GM13976 (cell line): Measurements from ENCODE around the gene LINC01488.

Source experiments
- DNase-seq: peaks from one replicate; pipeline ENCODE4 v3.0.0; 2012; ENCODE audit warnings: low spot score
- in situ Hi-C: fragments of 300-500 bp; cut with MboI; formaldehyde crosslinking; loops from one replicate; pipeline ENCODE4 v1.12.0; 2022; ENCODE audit warnings: low sequenced_read_pairs, mixed read lengths, inconsistent platforms; ENCODE audit not compliant: unreplicated experiment
- TF ChIP-seq, protein P1 (sequence below): IDR thresholded peaks from 2 replicates; pipeline ENCODE4 v1.5.1; 2012; ENCODE audit warnings: borderline replicate concordance, mild to moderate bottlenecking; ENCODE audit not compliant: insufficient read depth; ENCODE audit errors: extremely low read depth, missing control alignments, control extremely low read depth

The LINC01488 gene

DNA sequence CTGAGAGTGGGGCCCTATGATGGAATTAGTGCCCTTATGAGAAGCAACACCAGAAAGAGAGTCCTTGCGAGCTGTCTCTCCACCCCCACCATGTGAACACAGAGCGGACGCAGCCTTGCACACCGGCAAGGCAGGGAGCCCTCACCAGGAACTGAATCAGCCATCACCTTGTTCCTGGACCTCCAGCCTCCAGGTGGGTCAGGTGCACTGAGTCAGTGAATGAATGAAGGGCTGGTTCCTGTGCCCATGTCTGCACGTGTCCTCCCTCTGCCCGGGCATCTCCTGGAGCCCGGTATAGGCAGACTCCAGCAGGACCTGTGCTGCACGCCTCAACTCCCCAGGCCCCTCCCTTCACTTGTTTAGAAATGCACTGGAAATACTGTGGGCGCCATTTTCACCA is 54.9 kb downstream of the LINC01488 start:
- in situ Hi-C loops: no loop called here
- TF ChIP-seq, protein P1, sequence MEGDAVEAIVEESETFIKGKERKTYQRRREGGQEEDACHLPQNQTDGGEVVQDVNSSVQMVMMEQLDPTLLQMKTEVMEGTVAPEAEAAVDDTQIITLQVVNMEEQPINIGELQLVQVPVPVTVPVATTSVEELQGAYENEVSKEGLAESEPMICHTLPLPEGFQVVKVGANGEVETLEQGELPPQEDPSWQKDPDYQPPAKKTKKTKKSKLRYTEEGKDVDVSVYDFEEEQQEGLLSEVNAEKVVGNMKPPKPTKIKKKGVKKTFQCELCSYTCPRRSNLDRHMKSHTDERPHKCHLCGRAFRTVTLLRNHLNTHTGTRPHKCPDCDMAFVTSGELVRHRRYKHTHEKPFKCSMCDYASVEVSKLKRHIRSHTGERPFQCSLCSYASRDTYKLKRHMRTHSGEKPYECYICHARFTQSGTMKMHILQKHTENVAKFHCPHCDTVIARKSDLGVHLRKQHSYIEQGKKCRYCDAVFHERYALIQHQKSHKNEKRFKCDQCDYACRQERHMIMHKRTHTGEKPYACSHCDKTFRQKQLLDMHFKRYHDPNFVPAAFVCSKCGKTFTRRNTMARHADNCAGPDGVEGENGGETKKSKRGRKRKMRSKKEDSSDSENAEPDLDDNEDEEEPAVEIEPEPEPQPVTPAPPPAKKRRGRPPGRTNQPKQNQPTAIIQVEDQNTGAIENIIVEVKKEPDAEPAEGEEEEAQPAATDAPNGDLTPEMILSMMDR: no peak
- DNase-seq: no peak

DNA sequence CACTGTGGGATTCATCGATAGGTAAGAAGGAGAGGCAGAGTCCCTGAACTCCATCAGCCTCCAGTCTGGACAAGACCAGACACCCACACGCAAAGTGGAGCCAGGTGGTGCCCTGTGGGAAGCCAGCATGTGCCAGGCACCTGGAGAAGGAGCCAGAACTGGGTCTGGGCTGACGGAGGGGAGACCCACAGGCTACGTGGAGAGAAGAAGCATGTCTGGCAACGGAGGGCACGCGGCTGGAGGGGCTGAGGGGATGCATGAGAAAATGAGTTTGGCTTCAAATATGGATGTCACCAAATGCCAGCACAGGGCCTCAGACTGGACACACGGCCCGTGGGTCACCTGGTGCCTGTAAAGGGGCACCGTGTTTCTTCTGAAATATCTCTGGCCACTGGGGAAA is 55.7 kb downstream of the LINC01488 start:
- in situ Hi-C loops: no loop called here
- DNase-seq: no peak
- TF ChIP-seq, protein P1: no peak

DNA sequence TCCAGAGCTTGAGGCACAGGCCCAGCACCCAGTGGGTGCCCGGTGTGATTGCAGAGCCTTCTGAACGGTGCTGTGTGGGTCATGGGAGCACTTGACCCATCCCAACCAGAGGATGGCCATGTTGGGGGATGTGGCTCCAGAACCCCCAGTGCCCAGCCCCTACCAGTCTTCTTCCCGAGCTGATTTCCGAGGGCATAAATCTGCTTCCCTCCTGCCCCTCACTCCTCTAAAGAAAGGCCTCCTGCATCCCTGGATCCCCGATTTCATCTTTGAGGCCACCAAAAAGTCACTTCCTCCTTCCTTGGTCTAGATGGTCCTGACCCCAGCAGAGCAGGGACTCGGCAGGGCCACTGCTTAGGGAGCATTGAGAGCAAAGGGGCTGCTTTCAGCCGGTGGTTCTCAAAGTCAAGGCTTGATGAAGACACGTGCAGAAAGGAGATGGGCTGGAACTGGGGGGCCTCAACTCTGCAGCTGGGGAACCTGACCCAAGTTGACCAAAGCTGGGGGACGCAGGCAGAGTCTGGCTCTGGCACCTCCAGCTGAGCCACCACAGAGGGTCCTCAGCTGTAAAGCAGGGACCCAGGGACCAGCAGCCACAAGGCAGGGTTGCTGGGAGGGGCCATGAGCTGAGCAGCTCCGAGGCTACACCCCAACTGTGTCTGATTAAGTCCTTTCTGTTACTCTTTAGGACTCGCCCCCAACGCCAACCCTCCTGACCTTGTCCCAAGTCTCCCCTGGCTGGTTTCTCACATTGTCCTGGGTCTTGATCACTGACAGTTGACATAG is 56.6 kb downstream of the LINC01488 start:
- no peak for DNase-seq
- TF ChIP-seq, protein P1: no peak
- in situ Hi-C loops: no loop called here

DNA sequence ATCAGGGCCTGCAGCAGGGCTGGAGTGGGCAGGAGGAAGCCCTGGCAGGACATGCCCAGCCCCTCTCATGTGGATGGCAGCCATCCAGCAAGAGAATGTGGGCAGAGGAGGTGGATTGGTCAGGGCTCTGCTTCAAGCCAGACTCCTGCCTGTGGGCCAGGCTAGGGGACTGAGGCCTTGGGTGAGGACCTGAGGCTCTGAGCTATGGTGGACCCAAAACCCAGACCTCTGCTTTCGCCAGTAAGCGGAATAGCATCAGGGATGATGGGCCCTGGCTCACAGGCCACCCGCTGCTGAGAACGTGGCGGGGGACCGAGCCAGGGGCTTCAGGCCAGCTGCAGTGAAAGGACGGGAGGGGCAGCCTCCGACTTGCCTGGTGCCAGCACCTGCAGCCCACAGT is 57.4 kb downstream of the LINC01488 start:
- in situ Hi-C loops: no loop called here
- TF ChIP-seq, protein P1: no peak
- DNase-seq: no peak

DNA sequence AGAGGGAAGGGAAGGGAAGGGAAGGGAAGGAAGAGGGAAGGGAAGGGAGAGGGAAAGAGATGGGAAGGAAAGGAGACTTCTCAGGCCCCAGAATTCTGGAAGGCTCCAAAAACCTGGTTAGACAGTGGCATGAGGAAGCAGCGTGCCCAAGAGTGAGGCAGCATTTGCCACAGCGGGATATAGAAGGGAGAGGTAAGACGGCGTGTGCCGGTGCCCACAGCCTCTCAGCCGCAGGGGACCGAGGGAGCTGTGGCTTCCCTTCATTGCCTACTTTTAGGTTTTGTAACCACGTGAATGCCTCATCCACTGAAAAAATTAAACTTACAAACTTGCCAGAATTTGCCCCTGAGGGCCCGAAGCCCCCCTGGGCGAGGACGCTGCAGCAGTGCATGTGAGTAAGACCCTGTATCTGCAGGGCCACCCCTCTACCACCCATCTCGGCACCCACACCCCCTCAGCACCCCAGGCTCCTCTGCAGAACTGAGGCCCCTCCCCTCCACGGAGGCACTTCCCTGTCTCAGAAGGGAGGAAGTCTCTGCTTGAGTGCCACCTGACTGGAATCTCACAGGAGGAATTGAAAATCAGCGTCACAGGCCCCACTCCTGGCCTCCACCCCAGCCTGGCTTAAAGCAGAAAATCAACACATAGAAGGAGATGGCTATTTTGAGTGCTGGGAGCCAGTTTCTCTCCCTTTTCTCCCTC is 58.1 kb downstream of the LINC01488 start:
- in situ Hi-C loops: no loop called here
- TF ChIP-seq, protein P1: no peak
- no peak for DNase-seq

DNA sequence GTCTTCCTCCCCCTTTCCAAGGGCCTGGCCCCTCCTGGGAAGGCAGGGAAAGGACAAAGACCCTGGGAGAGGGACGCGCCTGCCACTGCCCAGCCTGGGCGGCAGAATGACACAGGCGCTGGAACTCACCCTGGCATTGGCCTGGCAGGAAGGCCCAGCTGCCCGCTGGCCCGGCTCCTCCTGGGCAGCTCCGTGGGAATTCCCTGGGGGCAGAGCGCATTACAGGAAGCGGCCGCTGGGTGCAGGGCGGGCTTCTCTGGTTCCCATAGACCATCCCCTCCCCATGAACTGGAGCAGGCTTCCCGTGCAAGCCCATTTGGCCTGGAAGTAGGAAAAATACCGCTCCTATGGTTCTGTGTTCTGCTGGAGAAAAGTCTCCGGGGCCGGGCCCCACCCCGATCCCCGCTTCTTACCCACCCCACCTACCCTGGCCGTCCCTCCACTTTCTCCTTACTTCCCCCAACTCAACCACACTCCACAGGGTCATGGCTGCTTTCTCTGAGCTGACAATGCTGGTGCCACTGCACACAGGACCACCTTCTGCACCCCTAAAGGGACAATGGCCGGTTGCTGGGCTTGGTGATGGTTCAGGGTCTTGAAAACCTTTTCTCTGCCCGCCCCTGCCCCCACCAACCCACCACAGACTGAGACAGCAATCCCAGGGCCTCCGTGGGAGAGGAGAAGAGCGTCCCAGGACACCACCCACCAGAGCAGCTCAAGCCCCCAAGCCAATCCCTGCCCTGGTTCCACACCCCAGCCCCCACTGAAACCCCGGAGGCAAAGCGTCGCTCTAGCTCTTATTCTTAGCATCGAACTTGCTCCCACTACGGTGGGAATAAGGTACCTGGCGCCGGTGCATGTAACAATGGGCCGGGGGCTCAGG is 58.9 kb downstream of the LINC01488 start:
- in situ Hi-C loops: no loop called here
- TF ChIP-seq, protein P1: no peak
- DNase-seq: no peak
